Neural cell (in vitro differentiated cells): ENCODE data around the gene EPOP. TPM values are rescaled to one million over a fixed set of nuclear protein-coding genes. Genes with fewer than 3 reads are reported as not detected.

Experiments
- H2AFZ ChIP-seq: fragments of 200-600, 300-800 bp; sonication (generic), shearing (Covaris generic); 2 replicates; pipeline ENCODE4 v1.6.0; 2014; ENCODE audit warnings: low read depth, mild to moderate bottlenecking, antibody characterized with exemption, low read length, moderate library complexity
- H3F3A ChIP-seq: fragments of 200-600 bp; shearing (Covaris generic); 2 replicates; pipeline ENCODE4 v1.6.1; 2016; ENCODE audit warnings: mild to moderate bottlenecking, moderate library complexity, mixed read lengths, antibody characterized with exemption, low read length; ENCODE audit not compliant: insufficient read depth, poor library complexity, severe bottlenecking
- H3K27ac ChIP-seq: fragments of 200-600, 300-800 bp; sonication (generic), shearing (Covaris generic); 2 replicates; pipeline ENCODE4 v1.5.1; 2014; ENCODE audit warnings: mild to moderate bottlenecking, low read length, moderate library complexity
- H3K27me3 ChIP-seq: fragments of 300-800, 200-600 bp; sonication (generic), shearing (Covaris generic); 2 replicates; pipeline ENCODE4 v1.6.0; 2014; ENCODE audit warnings: mild to moderate bottlenecking, low read depth, low read length, moderate library complexity; ENCODE audit not compliant: insufficient read depth
- H3K36me3 ChIP-seq: fragments of 300-800, 200-600 bp; sonication (generic), shearing (Covaris generic); 2 replicates; pipeline ENCODE4 v1.5.1; 2014; ENCODE audit warnings: mild to moderate bottlenecking, antibody characterized with exemption, low read length, moderate library complexity; ENCODE audit not compliant: insufficient read depth
- H3K4me2 ChIP-seq: fragments of 300-800, 200-600 bp; sonication (generic), shearing (Covaris generic); 2 replicates; pipeline ENCODE4 v1.6.0; 2014; ENCODE audit warnings: mild to moderate bottlenecking, low read length
- H3K4me3 ChIP-seq: fragments of 300-800, 200-600 bp; sonication (generic), shearing (Covaris generic); 2 replicates; pipeline ENCODE4 v1.5.1; 2014; ENCODE audit warnings: mild to moderate bottlenecking, low read length, moderate library complexity
- H3K79me2 ChIP-seq: fragments of 200-600 bp; shearing (Covaris generic); replicated peaks from 2 replicates; pipeline ENCODE4 v1.6.0; 2014; ENCODE audit warnings: mild to moderate bottlenecking, low read length, moderate library complexity; ENCODE audit not compliant: insufficient read depth
- H3K9ac ChIP-seq: fragments of 300-800, 200-600 bp; sonication (generic), shearing (Covaris generic); 2 replicates; pipeline ENCODE4 v1.6.1; 2016; ENCODE audit warnings: mild to moderate bottlenecking, low read length, mixed read lengths
- H3K9me2 ChIP-seq: fragments of 200-600 bp; shearing (Covaris generic); 2 replicates; pipeline ENCODE4 v1.6.1; 2016; ENCODE audit warnings: mild to moderate bottlenecking, low read length, mixed read lengths; ENCODE audit not compliant: insufficient read depth
- H3K9me3 ChIP-seq: fragments of 200-600, 300-800 bp; sonication (generic), shearing (Covaris generic); 2 replicates; pipeline ENCODE4 v1.6.1; 2016; ENCODE audit warnings: mild to moderate bottlenecking, mixed run types, low read length, moderate library complexity, mixed read lengths
- H4K20me1 ChIP-seq: fragments of 200-600 bp; shearing (Covaris generic); 2 replicates; pipeline ENCODE4 v1.6.1; 2016; ENCODE audit warnings: mild to moderate bottlenecking, mixed run types; ENCODE audit not compliant: insufficient read depth
- CTCF ChIP-seq: fragments of 450-650 bp; IDR thresholded peaks from 2 replicates; pipeline ENCODE4 v1.5.1; 2014; ENCODE audit warnings: antibody characterized with exemption, mild to moderate bottlenecking, moderate library complexity; ENCODE audit not compliant: poor library complexity, severe bottlenecking
- EP300 ChIP-seq: fragments of 450-650 bp; conservative IDR thresholded peaks from 2 replicates; pipeline ENCODE4 v1.6.1; 2014; ENCODE audit warnings: antibody characterized with exemption, mild to moderate bottlenecking, moderate library complexity; ENCODE audit not compliant: poor library complexity, severe bottlenecking
- EZH2 ChIP-seq: fragments of 200-600, 300-800 bp; shearing (Covaris generic), sonication (generic); IDR thresholded peaks from 2 replicates; pipeline ENCODE4 v1.6.1; 2014; ENCODE audit warnings: antibody characterized with exemption, low read length, borderline replicate concordance, mild to moderate bottlenecking; ENCODE audit not compliant: insufficient read depth, poor library complexity, severe bottlenecking
- MXI1 ChIP-seq: fragments of 450-650 bp; conservative IDR thresholded peaks from 2 replicates; pipeline ENCODE4 v1.6.1; 2014; ENCODE audit warnings: antibody characterized with exemption, mild to moderate bottlenecking; ENCODE audit not compliant: poor library complexity, severe bottlenecking
- POLR2AphosphoS5 ChIP-seq: IDR thresholded peaks from 2 replicates; pipeline ENCODE4 v1.6.1; 2012
- RAD21 ChIP-seq: fragments of 450-650 bp; conservative IDR thresholded peaks from 2 replicates; pipeline ENCODE4 v1.6.1; 2014; ENCODE audit warnings: antibody characterized with exemption, mild to moderate bottlenecking, moderate library complexity
- REST ChIP-seq: IDR thresholded peaks from 2 replicates; pipeline ENCODE4 v1.6.1; 2012; ENCODE audit warnings: borderline replicate concordance
- SMC3 ChIP-seq: fragments of 450-650 bp; conservative IDR thresholded peaks from 2 replicates; pipeline ENCODE4 v1.6.1; 2014; ENCODE audit warnings: antibody characterized with exemption, mild to moderate bottlenecking, moderate library complexity; ENCODE audit not compliant: poor library complexity
- TAF1 ChIP-seq: IDR thresholded peaks from 2 replicates; pipeline ENCODE4 v1.6.1; 2012; ENCODE audit warnings: low read depth
- polyA plus RNA-seq: library from polyadenylated mRNA; depleted of rRNA; stranded (reverse); fragments of >200 nt; gene quantifications from 2 replicates; pipeline ENCODE4 v1.2.3, GENCODE V29; 2014

The EPOP gene
- polyA plus RNA-seq, 1 donor from 2014 or later: 1.1 TPM

DNA sequence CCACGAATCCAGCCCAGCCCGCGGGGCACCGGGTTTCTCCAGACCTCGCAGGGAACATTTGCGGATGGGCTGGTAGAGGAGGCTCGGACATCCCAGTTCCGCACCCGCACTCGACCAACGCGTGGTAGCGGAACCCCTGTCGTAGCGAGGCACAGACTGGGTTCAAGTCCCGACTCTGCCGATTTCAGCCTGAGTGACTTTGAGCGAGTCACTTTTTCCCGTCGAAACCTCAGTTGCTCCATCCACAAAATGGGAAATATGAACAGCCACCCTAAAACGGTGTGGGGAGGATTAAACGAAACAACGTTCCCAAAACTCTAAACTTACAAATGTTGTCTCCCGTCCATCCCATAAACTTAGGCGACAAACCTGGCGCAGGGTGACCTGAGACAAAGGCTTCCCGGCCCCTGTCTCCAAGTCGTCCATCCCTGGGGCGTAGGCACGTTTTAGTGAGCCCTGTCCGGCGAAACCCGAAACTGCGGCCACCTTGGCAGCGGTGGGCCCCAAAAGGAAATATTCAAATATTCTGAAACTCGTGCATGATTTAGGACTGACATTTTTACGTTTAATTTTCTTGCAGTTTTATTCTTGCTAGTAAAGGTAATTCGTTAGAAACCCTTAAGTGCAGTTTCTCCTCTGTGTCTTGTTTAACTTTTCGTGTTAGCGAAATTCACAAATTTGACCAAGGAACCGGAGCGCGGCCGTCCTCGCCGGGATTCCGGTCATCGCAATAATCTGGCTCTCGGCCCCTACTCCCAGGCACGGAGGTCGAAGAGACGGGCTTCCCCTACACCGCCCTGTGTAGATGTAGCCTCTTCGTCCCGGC, 28.4 kb upstream of the EPOP start:
- peaks cover 19% of the 10 kb centered on the region for H3K79me2 ChIP-seq
- no peak overlapping the region for H3K27ac ChIP-seq
- no peak overlapping the region for H3K9ac ChIP-seq
- no peak overlapping the region for H3K4me2 ChIP-seq
- no peak for TF ChIP-seq POLR2AphosphoS5
- no peak for TF ChIP-seq REST
- TF ChIP-seq CTCF: no peak
- TF ChIP-seq EP300: no peak
- no peak for TF ChIP-seq EZH2
- TF ChIP-seq TAF1: no peak
- no peak for TF ChIP-seq RAD21
- TF ChIP-seq MXI1: no peak
- TF ChIP-seq SMC3: no peak
- no peaks in the 10 kb centered on the region for H3K9me2 ChIP-seq
- H3F3A ChIP-seq: no peaks in the 10 kb centered on the region
- no peaks in the 10 kb centered on the region for H3K9me3 ChIP-seq
- peaks cover 29% of the 10 kb centered on the region for H3K27me3 ChIP-seq
- no peaks in the 10 kb centered on the region for H3K36me3 ChIP-seq
- no peaks in the 10 kb centered on the region for H4K20me1 ChIP-seq
- no peak overlapping the region for H2AFZ ChIP-seq
- H3K4me3 ChIP-seq: peak overlapping the region; percentile 81

GRCh38 chr17:38702166-38702915, 27.6 kb upstream of the EPOP start:
- H4K20me1 ChIP-seq: no peaks in the 10 kb centered on the region
- H3K79me2 ChIP-seq: peaks cover 19% of the 10 kb centered on the region
- H3K9ac ChIP-seq: peak overlapping the region; percentile 59
- TF ChIP-seq SMC3 (peak; percentile 24), CTCF (no peak), EZH2 (no peak), POLR2AphosphoS5 (no peak), MXI1 (peak; percentile 58), TAF1 (no peak), RAD21 (no peak), REST (peak; percentile 34), EP300 (no peak)
- peak overlapping the region; percentile 65 for H3K4me2 ChIP-seq
- no peaks in the 10 kb centered on the region for H3F3A ChIP-seq
- peak overlapping the region; percentile 37 for H2AFZ ChIP-seq
- H3K27me3 ChIP-seq: peaks cover 35% of the 10 kb centered on the region
- no peaks in the 10 kb centered on the region for H3K9me3 ChIP-seq
- peak overlapping the region; percentile 81 for H3K4me3 ChIP-seq
- H3K36me3 ChIP-seq: no peaks in the 10 kb centered on the region
- H3K27ac ChIP-seq: peak overlapping the region; percentile 36
- no peaks in the 10 kb centered on the region for H3K9me2 ChIP-seq
